CD14-positive monocyte (primary cell): ENCODE measurements around the gene PDGFA. TPM values are rescaled to one million over a fixed set of nuclear protein-coding genes. Genes with fewer than 3 reads are reported as not detected.

Experiments
- DNase-seq, 3 donors: peaks; one replicate each; pipeline ENCODE4 v3.0.0-alpha.2; 2011 to 2022
- H2AFZ ChIP-seq: 2 replicates; pipeline ENCODE4 v1.6.0; 2012; ENCODE audit warnings: mild to moderate bottlenecking, low read depth, low read length, inconsistent platforms; ENCODE audit not compliant: insufficient read depth, poor library complexity, severe bottlenecking
- H3K27ac ChIP-seq, 2 donors: 1 replicate in 1 of 2; 2 replicates in 1 of 2; pipeline ENCODE4 v1.5.1; 2012 to 2013; ENCODE audit warnings: low read length in 2 of 2, control low read depth in 1 of 2, inconsistent platforms in 1 of 2, low read depth in 1 of 2, mild to moderate bottlenecking in 1 of 2
- H3K27me3 ChIP-seq, 2 donors: one replicate each; pipeline versions ENCODE4 v1.6.0 to v1.6.1; 2011 to 2013; ENCODE audit warnings: low read length in 2 of 2; ENCODE audit not compliant: control insufficient read depth in 2 of 2, insufficient read depth in 2 of 2
- H3K36me3 ChIP-seq, 2 donors: replicated peaks in 1 of 2; 1 replicate in 1 of 2; 2 replicates in 1 of 2; pipeline versions ENCODE4 v1.5.1 to v1.6.1; 2012 to 2013; ENCODE audit warnings: low read length in 2 of 2, control low read depth in 1 of 2, inconsistent platforms in 1 of 2, mild to moderate bottlenecking in 1 of 2; ENCODE audit not compliant: insufficient read depth in 2 of 2, control insufficient read depth in 1 of 2
- H3K4me1 ChIP-seq, 2 donors: 1 replicate in 1 of 2; 2 replicates in 1 of 2; pipeline versions ENCODE4 v1.5.1 to v1.6.1; 2012 to 2013; ENCODE audit warnings: low read length in 2 of 2, control low read depth in 1 of 2, inconsistent platforms in 1 of 2, mild to moderate bottlenecking in 1 of 2, moderate library complexity in 1 of 2; ENCODE audit not compliant: insufficient read depth in 2 of 2, control insufficient read depth in 1 of 2
- H3K4me2 ChIP-seq: replicated peaks from 2 replicates; pipeline ENCODE3; 2012; ENCODE audit warnings: low read length, moderate library complexity, mild to moderate bottlenecking; ENCODE audit not compliant: poor library complexity, severe bottlenecking; ENCODE audit errors: extremely low read depth
- H3K4me3 ChIP-seq, 3 experiments: fragments of 200-600 bp in 1 of 3; sonication (generic) in 1 of 3; replicated peaks in 1 of 3; 1 replicate in 2 of 3; 2 replicates in 1 of 3; pipeline ENCODE4 v1.5.1; 2011 to 2013; ENCODE audit warnings: low read length in 3 of 3, mild to moderate bottlenecking in 3 of 3, control low read depth in 2 of 3, low read depth in 2 of 3, inconsistent platforms in 1 of 3, moderate library complexity in 1 of 3
- H3K79me2 ChIP-seq: 2 replicates; pipeline ENCODE4 v1.6.0; 2012; ENCODE audit warnings: mild to moderate bottlenecking, control low read depth, inconsistent platforms, low read length, moderate library complexity; ENCODE audit not compliant: insufficient read depth
- H3K9ac ChIP-seq: 2 replicates; pipeline ENCODE4 v1.6.0; 2017; ENCODE audit warnings: low read length, mild to moderate bottlenecking; ENCODE audit not compliant: insufficient read depth, poor library complexity, severe bottlenecking
- H3K9me3 ChIP-seq, 2 donors: replicated peaks in 1 of 2; 1 replicate in 1 of 2; 2 replicates in 1 of 2; pipeline versions ENCODE4 v1.5.1 to v1.6.1; 2012 to 2013; ENCODE audit warnings: low read length in 2 of 2, control low read depth in 1 of 2; ENCODE audit not compliant: control insufficient read depth in 1 of 2, insufficient read depth in 1 of 2
- H4K20me1 ChIP-seq: 2 replicates; pipeline ENCODE4 v1.6.0; 2012; ENCODE audit warnings: mild to moderate bottlenecking, low read length, control low read depth, moderate library complexity; ENCODE audit not compliant: insufficient read depth
- H3K27ac Mint-ChIP-seq, 7 donors: one replicate each; pipeline ENCODE4 v1.8.0; 2020; ENCODE audit warnings: mild to moderate bottlenecking in 7 of 7, mixed read lengths in 7 of 7, moderate library complexity in 6 of 7, inconsistent platforms in 2 of 7
- H3K27me3 Mint-ChIP-seq, 3 donors: one replicate each; pipeline ENCODE4 v1.8.0; 2021 to 2022; ENCODE audit warnings: low read depth in 3 of 3, mild to moderate bottlenecking in 3 of 3, mixed read lengths in 3 of 3, moderate library complexity in 3 of 3, inconsistent platforms in 1 of 3
- H3K36me3 Mint-ChIP-seq, 2 donors: one replicate each; pipeline ENCODE4 v1.8.0; 2020; ENCODE audit warnings: mixed read lengths in 2 of 2, inconsistent platforms in 1 of 2, mild to moderate bottlenecking in 1 of 2
- H3K4me1 Mint-ChIP-seq: one replicate; pipeline ENCODE4 v1.8.0; 2020; ENCODE audit warnings: mild to moderate bottlenecking, mixed read lengths
- H3K4me3 Mint-ChIP-seq, 2 donors: one replicate each; pipeline ENCODE4 v1.8.0; 2020; ENCODE audit warnings: mild to moderate bottlenecking in 2 of 2, mixed read lengths in 2 of 2, moderate library complexity in 1 of 2
- H3K9me3 Mint-ChIP-seq, 7 donors: one replicate each; pipeline ENCODE4 v1.8.0; 2020 to 2022; ENCODE audit warnings: mixed read lengths in 7 of 7, mild to moderate bottlenecking in 6 of 7, moderate library complexity in 6 of 7, inconsistent platforms in 2 of 7
- WGBS: methylation state at CpG from one replicate; pipeline ENCODE4 v1.1.5; 2013; ENCODE audit warnings: missing lambda C conversion rate; ENCODE audit not compliant: insufficient coverage; 5-methylcytosine and 5-hydroxymethylcytosine counted together
- intact Hi-C, 2 donors: fragments of 100-400 bp; cut with micrococcal nuclease; formaldehyde crosslinking; loops; one replicate each; pipeline versions ENCODE4 v1.15.0 to v1.15.1; 2023
- polyA plus RNA-seq, 3 donors: library from polyadenylated mRNA; depleted of rRNA in 1 of 3; unstranded in 2 of 3; stranded (reverse) in 1 of 3; fragments of 300-500 nt in 2 of 3; fragments of >200 nt in 1 of 3; fragmentation: Illumina TruSeq in 2 of 3; gene quantifications; 1 replicate in 2 of 3; 2 replicates in 1 of 3; pipeline ENCODE4 v1.2.3, GENCODE V29; 2012 to 2021
- TF ChIP-seq, protein P1 (sequence below): fragments of 200-600 bp; IDR thresholded peaks from one replicate; pipeline ENCODE4 v1.8.0; 2022; ENCODE audit warnings: antibody characterized with exemption, mild to moderate bottlenecking

Gene PDGFA
- polyA plus RNA-seq, 3 donors: 0.29 TPM; not detected in 2

DNA sequence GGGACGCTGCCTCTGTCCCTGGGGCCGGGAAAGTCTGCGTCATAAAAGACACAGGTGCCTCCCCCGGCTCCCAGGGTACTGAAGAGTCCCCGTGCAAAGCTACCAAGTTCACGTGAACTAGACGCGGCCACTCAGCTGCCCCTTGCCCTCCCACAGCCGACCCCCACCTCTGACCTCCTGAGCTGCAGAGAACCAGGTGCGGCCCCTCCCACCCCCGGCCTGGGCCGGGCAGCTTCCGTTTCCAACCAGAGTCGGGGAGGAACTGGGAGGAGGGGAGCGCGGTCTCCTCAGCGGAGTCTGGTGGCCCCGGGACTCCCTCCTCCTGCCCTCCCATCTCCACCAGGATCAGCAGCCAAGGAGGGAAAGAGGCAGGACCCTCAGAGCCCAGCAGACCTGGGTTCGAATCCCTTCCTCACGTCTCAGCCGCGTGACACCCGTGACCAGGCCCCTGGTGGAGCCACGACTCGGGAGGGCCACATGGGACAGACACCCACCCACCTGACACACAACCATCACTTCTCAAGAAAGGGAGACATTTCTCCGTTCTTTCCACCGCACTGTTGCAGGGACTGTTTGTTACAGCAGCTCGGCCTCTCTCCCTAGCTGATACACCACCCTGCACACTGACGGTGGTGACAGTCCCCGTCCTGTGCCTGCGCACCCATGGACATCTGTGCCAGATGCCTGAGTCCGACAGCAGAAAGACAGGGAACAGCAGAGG, 37.4 kb upstream of the PDGFA start:
- Mint-ChIP-seq H3K4me1 (no peaks in the 10 kb centered on the region), H3K36me3 (no peaks in the 10 kb centered on the region), H3K27me3 (peaks cover 3 to 5% (median 3%) of the 10 kb centered on the region in 3 donors), H3K4me3 (no peak overlapping the region), H3K9me3 (peaks cover 0 to 8% (median 3%) of the 10 kb centered on the region in 7 donors), H3K27ac (no peak overlapping the region)
- no peak overlapping the region for H3K4me3 ChIP-seq
- intact Hi-C loops: no loop called here
- no peak for DNase-seq
- no peak overlapping the region for H3K9ac ChIP-seq
- no peaks in the 10 kb centered on the region for H3K9me3 ChIP-seq
- H3K27me3 ChIP-seq: no peaks in the 10 kb centered on the region
- H3K4me2 ChIP-seq: no peak overlapping the region
- no peak overlapping the region for H2AFZ ChIP-seq
- no peaks in the 10 kb centered on the region for H3K4me1 ChIP-seq
- WGBS: 91% methylated on average over 15 of the region's 32 CpGs
- no peak overlapping the region for H3K27ac ChIP-seq
- no peaks in the 10 kb centered on the region for H3K79me2 ChIP-seq
- TF ChIP-seq, protein P1, sequence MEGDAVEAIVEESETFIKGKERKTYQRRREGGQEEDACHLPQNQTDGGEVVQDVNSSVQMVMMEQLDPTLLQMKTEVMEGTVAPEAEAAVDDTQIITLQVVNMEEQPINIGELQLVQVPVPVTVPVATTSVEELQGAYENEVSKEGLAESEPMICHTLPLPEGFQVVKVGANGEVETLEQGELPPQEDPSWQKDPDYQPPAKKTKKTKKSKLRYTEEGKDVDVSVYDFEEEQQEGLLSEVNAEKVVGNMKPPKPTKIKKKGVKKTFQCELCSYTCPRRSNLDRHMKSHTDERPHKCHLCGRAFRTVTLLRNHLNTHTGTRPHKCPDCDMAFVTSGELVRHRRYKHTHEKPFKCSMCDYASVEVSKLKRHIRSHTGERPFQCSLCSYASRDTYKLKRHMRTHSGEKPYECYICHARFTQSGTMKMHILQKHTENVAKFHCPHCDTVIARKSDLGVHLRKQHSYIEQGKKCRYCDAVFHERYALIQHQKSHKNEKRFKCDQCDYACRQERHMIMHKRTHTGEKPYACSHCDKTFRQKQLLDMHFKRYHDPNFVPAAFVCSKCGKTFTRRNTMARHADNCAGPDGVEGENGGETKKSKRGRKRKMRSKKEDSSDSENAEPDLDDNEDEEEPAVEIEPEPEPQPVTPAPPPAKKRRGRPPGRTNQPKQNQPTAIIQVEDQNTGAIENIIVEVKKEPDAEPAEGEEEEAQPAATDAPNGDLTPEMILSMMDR: no peak
- no peaks in the 10 kb centered on the region for H3K36me3 ChIP-seq
- H4K20me1 ChIP-seq: no peaks in the 10 kb centered on the region

DNA sequence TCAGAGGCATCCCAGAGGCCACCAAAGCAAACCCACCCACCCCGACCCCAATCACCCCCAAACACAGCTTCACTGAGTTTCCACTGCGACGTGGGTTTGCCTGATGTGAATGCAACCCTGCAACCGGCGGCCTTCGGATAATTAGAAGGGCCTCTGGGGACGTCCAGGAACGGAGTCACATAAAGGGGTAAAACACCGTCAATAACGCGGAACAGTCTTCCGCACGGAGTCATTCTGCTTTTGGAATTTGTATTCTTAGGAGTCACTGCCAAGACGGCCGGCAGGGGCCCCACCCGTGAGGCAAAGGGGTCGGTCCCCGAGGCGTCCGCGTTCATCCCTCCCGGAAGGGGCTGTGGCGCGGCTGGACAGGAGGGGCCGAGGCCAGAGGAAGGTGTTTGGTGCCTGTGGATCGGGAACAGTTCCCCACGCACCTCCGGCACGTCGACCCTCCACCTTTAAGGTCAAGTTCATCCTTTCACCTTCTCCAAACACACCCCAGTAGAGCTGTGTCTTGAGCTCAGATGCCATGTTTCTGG, 36.7 kb upstream of the PDGFA start:
- Mint-ChIP-seq H3K4me1 (no peaks in the 10 kb centered on the region), H3K36me3 (no peaks in the 10 kb centered on the region), H3K9me3 (peaks cover 0 to 8% (median 3%) of the 10 kb centered on the region in 7 donors), H3K4me3 (no peak overlapping the region), H3K27me3 (peaks cover 3 to 5% (median 3%) of the 10 kb centered on the region in 3 donors), H3K27ac (no peak overlapping the region)
- TF ChIP-seq, protein P1: no peak
- H2AFZ ChIP-seq: no peak overlapping the region
- H3K9ac ChIP-seq: no peak overlapping the region
- no peak overlapping the region for H3K4me2 ChIP-seq
- WGBS: 95% methylated on average over 23 of the region's 30 CpGs
- no peak overlapping the region for H3K27ac ChIP-seq
- no peaks in the 10 kb centered on the region for H3K4me1 ChIP-seq
- no peaks in the 10 kb centered on the region for H3K79me2 ChIP-seq
- no peaks in the 10 kb centered on the region for H4K20me1 ChIP-seq
- no peak overlapping the region for H3K4me3 ChIP-seq
- no peak for DNase-seq
- H3K9me3 ChIP-seq: no peaks in the 10 kb centered on the region
- no peaks in the 10 kb centered on the region for H3K27me3 ChIP-seq
- intact Hi-C loops: no loop called here
- no peaks in the 10 kb centered on the region for H3K36me3 ChIP-seq
